K562 (cell line): Measurements from ENCODE around the gene TGFBR1.

ENCODE experiments used
- CBX8 ChIP-seq: fragments of 200-600 bp; sonication (generic); IDR thresholded peaks from 2 replicates; pipeline ENCODE4 v1.6.1; 2012; ENCODE audit warnings: borderline replicate concordance, mixed run types, low read depth, mild to moderate bottlenecking, moderate library complexity, mixed read lengths, low read length, control low read depth, inconsistent platforms; ENCODE audit not compliant: poor library complexity, severe bottlenecking; ENCODE audit errors: extremely low read depth
- CHD4 ChIP-seq: fragments of 200-600 bp; sonication (generic); IDR thresholded peaks from 3 replicates; pipeline ENCODE4 v1.6.1; 2012; ENCODE audit warnings: low read depth, mild to moderate bottlenecking, mixed read lengths, low read length, inconsistent platforms; ENCODE audit not compliant: insufficient read depth, insufficient replicate concordance, poor library complexity, severe bottlenecking
- PCBP2 ChIP-seq: fragments of 200-400 bp; formaldehyde crosslinking; IDR thresholded peaks from 2 replicates; pipeline ENCODE4 v1.6.1; 2018; ENCODE audit warnings: low read length, low read depth, mild to moderate bottlenecking, moderate library complexity; ENCODE audit not compliant: poor library complexity, severe bottlenecking
- SAP30 ChIP-seq: fragments of 200-600 bp; sonication (generic); IDR thresholded peaks from 2 replicates; pipeline ENCODE4 v1.6.1; 2012; ENCODE audit warnings: borderline replicate concordance, low read depth, mild to moderate bottlenecking, moderate library complexity, low read length, control low read depth, inconsistent platforms; ENCODE audit not compliant: insufficient read depth, poor library complexity, severe bottlenecking

GRCh38 chr9:99108131-99108530 is 3.2 kb downstream of the TGFBR1 start:
- TF ChIP-seq SAP30 (no peak), PCBP2 (no peak), CHD4 (no peak), CBX8 (no peak)
